ENCODE data around the gene CHPF.

CHPF gene, protein sequence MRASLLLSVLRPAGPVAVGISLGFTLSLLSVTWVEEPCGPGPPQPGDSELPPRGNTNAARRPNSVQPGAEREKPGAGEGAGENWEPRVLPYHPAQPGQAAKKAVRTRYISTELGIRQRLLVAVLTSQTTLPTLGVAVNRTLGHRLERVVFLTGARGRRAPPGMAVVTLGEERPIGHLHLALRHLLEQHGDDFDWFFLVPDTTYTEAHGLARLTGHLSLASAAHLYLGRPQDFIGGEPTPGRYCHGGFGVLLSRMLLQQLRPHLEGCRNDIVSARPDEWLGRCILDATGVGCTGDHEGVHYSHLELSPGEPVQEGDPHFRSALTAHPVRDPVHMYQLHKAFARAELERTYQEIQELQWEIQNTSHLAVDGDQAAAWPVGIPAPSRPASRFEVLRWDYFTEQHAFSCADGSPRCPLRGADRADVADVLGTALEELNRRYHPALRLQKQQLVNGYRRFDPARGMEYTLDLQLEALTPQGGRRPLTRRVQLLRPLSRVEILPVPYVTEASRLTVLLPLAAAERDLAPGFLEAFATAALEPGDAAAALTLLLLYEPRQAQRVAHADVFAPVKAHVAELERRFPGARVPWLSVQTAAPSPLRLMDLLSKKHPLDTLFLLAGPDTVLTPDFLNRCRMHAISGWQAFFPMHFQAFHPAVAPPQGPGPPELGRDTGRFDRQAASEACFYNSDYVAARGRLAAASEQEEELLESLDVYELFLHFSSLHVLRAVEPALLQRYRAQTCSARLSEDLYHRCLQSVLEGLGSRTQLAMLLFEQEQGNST

DNA sequence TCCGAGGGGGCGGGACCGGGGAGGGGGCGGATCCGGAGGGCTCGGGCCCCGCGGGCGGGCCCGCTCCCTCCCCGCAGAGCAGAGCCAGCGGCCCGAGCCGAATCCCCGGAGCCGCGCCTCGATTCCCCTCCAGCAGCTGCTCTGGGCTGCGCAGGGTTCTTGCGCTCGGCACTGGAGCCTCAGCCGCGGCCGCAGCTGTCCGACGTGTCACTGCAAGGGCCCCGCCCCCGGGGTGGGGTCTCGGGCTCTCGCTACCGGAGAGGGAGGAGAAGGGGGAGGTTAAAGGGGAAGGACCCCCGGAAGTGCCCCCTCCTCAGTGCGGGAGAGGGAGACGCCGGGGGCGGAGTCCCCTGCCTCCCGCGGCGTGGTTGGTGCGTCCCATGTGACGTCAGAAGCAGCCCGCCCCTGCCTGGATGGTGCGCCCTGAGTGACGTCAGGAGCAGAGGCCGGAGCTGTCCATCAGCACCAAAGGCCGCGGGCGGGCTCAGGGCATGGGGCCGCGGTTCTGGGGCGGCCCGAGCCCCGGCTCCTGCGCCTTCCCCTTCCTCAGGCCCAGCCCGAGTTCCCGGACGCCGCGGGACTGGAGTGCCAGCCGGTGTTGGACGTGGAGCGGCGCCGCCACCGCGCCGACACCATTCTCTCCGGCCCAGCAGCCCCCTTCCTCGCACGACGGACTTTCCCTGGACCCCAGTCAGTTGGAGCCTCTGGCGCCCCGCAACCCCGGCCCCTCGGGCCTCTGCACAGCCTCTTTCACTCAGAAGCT lies at the start of gene CHPF, which contains the start of gene TMEM198:
TSS of gene CHPF (minus strand) at position 214 of the 763 bp plus-strand sequence. CDS start 271 bp downstream, outside the sequence.
TSS of gene TMEM198 (plus strand) at position 433 of the 763 bp plus-strand sequence. CDS start 700 bp downstream, outside the sequence.
- peak; percentile 79 to 86 (median 84) for DNase-seq

DNA sequence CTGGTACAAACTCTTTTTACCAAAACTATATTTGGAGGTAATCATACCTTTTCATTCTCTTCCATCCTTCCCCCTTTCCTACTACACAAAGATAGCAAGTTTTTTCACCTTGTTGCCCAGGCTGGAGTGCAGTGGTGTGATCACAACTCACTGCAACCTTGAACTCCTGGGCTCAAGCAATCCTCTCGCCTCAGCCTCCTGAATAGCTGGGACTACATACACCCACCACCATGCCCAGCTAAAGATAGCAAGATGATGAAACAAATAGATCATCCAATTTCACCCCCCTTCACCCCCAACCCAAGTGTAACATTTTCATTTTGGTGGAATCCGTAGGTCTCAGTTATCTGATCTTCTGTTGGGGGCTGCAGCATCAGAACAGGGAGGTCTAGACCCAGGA lies 49.5 kb upstream of the CHPF start:
- DNase-seq = no peak

DNA sequence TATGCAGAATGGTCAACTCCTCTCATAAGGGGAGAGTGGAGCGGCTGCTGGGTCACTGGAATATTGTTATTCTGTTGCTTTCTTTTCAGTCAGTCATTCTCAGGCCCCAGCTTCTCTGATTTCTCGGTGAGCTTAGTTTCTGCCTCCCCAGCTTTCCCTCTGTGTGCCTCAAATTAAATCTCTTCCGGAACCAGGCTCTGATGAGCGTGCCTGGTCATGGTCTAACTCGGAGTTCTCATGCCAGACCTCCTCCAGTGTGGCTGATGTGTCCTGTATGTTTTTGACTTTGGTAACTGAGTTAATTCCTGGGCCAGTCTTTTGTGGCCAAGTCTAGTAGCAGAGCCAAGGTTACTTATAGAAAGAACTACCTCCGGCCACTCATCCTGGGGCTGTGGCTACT lies 49.1 kb upstream of the CHPF start:
- DNase-seq = no peak

DNA sequence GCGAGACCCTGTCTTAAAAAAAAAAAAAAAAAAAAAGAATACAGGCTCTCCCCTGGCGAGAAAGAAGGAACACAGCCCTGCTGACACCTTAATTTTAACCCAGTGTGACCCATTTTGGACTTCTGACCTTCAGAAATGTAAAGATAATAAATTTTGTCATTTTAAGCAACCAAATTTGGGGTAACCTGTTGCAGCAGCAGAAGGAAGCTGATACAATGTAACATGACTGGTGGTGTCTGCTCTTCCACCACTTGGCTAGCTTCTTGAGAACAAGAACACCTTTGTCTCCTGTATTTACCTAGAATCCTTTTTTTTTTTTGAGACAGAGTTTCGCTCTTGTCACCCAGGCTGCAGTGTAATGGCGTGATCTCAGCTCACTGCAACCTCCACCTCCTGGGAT lies 47.5 kb upstream of the CHPF start:
- DNase-seq = no peak

DNA sequence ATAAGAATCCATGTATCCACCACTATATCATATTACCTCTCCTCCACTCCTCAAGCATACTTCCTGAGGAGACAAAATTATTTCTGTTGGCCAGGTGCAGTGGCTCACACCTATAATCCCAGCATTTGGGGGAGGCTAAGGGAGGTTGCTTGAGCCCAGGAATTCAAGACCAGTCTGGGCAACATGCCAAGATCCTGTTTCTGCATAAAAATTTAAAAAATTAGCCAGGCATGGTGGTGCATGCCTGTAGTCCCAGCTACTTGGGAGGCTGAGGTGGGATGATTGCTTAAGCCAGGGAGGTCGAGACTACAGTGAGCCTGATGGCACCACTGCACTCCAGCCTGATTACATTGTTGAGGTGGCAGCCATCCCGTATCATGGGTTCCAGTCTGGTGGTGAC lies 37.7 kb upstream of the CHPF start:
- DNase-seq = no peak

DNA sequence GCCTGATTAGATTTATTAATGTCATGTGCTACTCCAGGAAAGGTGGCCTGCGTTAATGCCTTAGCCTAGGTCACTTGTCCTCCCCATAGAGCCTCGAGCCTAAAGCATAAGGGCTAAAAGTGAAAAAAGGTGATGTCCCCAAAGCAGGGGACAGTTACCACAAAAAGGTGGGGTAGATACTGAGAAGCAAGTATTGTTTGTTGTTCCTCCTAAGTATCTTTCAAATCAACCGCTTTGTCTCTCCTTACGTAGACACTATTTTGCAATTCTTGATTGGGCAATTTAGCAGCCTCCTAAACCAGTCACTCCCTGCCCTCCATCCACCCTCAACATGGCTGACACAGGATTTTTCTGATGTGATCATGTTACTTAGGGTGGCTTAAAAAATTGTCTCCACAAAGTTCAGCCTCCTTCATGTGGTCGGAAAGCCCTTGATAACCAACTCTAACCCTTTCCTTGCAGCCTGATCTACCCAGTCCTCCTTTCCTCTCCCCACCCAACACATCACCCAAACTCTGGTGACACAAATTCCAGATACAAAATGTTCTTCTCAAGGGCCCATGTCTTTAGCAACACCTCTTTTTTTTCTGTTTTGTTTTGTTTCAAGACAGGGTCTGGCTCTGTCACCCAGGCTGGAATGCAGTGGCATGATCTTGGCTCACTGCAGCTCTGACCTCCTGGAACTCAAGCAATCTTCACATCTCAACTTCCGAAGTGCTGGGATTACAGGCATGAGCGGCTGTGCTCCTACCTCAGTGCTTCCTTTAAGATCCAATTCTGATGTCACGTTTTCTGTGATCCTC lies 35.4 kb upstream of the CHPF start:
- no peak for DNase-seq

DNA sequence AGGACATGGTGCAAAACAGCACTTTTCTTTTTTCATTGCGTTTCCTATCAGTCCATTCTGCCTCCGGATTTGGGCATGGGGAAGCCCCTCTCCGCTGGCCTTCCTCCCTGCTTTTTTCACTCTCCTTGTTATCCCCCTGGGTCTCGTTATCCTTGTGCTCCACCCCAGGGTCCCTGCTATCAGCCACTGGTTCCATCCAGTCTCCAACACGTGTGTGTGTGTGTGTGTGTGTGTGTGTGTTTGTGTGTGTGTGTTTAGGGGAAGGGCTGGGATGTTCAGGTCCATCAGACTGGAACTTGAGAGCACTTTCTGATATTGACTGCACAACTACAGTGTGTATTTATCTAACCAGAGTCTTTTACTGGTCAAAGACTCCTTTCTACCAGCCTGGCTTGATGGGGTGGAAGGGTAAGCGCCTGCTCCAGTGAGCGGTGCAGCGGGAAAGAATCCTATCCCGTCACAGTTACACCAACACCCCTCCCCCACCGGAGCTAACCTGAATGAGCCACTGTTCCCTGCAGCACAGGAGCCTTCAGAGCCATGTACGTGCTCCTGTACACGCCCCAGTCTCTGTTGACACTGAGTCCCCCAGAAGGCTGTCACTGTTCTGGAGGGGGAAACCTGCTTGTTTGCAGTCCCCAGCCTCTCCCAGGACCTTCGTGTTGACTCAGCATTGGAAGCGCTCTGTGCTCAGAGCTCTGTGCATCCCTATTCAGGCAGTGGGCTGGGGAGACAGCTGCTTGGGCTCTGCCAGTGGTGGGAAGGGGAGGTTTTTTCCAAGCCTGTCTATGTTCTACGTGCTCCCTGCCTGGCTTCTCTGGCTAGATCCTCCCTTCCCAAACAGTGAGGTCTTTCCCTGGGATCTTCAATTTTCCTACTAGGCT lies 33.1 kb upstream of the CHPF start:
- no peak for DNase-seq

DNA sequence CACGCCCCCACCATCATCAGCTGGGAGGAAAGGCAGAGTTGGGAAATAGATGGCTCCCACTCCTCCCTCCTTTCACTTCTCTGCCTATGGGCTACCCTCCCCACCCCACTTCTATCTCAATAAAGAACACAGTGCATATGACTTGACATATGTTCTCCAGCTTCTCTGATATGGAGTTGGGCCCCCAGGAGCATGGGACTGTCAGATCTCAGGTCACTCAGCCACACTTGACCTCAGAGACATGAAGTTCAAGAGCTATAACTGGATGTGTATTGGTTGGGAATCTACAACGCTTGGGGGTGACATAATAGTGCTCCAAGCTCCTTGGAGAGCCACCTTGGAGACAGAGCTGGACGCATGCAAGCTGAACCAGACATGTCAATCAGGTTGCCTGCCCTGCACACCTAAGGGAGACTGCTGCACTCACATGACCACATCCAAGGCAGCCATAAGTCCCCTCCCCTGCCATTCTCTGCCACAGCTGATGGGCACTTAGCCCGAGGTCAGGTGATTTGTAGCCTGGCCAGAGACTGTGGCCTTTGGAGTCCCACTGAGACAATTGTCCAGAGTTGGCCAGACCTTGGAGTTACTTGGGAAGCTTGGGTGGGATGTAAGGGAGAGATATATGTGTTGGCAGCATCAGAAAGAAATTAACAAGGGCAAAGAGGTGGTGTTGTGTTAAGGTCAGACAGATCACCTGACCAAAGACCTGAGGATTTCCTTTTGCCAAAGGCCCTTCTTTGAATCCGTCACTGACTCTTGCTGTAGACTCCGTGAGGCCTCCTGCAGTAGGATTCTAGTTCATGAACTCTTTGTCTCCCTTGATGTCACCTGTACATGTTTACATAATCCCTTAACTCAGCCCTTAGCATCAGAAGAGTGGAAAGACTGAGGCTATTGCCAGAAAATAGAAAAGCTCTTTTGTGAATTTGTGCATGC lies 32.2 kb upstream of the CHPF start:
- DNase-seq = no peak

DNA sequence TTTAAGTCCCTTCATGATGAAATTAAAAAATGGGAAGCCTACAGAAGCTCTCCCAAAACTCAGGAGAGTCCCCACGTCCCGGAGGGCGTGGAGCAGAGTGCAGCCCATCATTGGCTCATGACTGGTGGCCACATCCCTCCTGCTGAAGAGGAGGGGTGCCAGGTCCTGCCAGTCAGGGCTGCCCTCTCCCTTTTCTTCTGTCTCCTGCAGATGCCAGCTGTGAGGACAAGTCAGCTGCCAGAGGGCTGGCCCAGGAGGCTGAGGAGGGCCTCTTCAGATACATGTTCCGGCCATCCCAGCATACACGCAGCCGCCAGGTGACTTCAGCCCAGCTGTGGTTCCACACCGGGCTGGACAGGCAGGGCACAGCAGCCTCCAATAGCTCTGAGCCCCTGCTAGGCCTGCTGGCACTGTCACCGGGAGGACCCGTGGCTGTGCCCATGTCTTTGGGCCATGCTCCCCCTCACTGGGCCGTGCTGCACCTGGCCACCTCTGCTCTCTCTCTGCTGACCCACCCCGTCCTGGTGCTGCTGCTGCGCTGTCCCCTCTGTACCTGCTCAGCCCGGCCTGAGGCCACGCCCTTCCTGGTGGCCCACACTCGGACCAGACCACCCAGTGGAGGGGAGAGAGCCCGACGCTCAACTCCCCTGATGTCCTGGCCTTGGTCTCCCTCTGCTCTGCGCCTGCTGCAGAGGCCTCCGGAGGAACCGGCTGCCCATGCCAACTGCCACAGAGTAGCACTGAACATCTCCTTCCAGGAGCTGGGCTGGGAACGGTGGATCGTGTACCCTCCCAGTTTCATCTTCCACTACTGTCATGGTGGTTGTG lies 31.1 kb upstream of the CHPF start:
- no peak for DNase-seq

DNA sequence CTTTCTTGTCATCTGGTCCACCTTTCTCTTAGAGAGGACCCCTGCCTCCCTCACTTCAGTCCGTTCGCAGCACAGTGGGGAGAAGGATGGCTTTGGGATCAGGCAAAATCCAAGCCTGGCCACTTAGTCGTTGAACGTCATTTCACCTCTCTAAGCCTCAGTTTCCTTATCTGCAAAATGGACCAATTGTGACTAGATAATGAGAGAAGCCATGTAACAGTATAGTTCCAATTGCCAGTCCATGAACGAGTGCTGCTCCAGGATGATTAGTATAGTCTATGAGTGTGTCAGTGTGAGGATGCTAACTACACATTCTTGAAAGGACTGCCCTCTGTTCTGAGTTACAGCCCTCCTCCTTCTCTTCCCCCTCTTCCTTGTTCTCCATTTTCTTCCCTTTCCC lies 29.6 kb upstream of the CHPF start:
- no peak for DNase-seq

DNA sequence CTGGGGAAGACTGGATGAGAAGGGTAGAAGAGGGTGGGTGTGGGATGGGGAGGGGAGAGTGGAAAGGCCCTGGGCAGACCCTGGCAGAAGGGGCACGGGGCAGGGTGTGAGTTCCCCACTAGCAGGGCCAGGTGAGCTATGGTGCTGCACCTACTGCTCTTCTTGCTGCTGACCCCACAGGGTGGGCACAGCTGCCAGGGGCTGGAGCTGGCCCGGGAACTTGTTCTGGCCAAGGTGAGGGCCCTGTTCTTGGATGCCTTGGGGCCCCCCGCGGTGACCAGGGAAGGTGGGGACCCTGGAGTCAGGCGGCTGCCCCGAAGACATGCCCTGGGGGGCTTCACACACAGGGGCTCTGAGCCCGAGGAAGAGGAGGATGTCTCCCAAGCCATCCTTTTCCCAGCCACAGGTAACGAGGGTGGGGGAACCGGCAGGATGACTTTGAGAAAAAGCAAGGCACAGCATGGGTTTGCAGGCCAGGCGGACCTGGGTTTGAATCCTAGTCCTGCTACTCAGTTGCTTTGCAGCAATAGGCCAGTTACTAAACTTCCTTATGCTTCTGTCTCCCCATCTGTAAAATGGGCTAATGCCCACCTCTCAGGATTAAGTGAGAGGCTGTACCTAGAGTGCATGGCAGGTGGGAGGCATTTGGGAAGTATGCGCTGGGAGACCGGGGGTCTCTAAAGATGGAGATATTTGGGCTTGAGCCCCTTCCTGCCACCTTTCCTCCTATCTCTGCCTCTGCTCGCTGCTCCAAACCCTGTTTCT lies 28.8 kb upstream of the CHPF start, which contains the start of gene INHA:
TSS of gene INHA (plus strand) at position 74 of the 765 bp plus-strand sequence. CDS start at position 139, 65 bp downstream.
- no peak for DNase-seq

DNA sequence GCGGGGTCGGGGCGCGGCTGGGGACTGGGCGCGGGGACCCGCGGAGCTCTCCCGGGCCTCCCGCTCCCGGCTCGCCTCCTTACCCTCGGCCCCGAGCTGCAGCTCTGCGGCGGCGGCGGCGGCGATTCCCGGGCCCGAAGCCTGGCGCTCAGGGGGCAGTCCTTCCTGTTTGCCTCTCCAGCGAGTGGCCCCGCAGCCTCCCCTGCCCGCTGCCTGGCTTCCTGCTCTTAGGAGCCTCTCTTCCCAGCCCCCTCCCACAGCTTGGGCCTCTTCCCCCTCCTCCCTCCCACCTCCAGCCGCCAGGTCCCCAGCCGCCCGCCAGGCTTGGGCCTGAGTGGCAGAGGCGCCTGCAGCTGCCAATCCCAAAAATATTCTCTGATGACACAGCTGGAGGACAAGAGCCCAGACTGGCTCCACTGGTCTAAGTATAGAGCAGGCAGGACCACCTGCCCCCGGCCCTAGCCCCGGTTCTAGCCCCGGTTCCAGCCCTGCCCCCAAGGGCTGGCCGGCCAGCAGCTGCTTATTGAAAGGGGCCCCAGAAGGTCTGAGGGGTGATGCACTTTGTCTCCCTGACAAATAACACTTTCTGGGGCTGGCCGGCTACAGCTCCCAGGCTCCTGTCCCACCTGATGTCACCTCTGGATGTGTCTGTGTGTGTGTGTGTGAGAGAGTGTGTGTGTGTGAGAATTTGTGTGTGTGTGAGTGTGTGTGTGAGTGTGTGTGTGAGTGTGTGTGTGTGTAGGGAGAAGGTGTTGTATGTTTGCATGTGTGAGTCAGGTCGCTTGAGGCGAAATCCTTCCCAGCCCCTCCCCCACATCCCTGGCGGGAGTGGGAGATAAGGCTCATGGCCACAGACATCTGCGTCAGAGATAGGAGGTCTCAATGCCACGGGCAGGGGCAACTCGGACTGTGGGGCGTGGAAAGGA lies 28.0 kb upstream of the CHPF start, which contains the start of gene OBSL1:
TSS of gene OBSL1 (minus strand) at position 229 of the 926 bp plus-strand sequence. CDS start 307 bp downstream, outside the sequence.
- DNase-seq = no peak

DNA sequence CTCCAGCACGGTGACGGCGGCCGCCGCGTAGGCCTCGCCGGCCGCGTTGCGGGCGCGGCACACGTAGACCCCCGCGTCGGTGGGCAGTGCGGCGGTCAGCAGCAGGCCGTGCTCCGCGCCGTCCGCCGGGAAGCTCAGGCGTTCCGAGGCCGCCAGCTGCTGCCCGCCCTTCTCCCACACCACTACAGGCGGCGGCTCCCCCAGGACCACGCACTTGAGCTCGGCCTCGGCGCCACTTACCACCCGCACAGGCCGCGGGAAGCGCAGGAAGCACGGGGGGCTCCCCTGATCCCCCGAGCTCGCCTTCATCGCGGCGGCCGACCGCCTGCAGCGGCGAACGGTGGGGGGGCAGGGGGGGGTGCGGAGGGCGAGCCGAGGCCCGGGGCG lies 27.3 kb upstream of the CHPF start:
- no peak for DNase-seq

DNA sequence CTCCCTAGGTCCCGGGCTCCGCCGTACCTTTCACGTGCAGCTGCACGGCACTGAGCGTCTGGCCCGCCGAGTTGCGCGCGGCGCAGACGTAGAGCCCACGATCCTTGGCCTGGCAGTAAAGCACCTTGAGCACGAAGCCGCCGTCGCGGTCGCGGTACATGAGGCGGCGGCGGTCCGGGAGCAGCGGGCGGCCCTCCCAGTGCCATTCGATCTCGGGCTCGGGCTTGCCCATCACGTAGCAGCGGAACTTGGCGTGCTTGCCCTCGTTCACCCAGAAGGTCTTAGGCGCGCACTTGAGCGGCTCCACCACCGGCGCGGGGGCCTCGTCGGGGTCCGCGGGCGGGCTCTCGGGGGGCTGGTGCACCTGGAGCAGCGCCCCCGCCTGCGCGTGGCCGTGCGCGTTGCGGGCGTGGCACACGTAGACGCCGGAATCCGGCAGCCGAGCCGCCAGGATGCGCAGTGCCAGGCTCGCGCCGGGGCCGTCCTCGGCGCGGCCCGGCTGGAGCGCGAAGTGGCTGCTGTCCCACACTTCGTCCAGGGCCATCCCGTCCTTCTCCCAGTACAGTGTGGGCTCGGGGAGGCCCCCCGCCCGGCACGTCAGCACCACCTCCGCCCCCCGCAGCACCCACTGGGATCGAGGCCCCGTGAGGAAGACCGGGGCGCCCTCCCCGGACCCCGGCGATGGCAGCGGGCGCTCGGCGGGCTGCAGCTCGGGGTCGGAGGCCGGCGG lies 26.8 kb upstream of the CHPF start:
- DNase-seq = no peak

DNA sequence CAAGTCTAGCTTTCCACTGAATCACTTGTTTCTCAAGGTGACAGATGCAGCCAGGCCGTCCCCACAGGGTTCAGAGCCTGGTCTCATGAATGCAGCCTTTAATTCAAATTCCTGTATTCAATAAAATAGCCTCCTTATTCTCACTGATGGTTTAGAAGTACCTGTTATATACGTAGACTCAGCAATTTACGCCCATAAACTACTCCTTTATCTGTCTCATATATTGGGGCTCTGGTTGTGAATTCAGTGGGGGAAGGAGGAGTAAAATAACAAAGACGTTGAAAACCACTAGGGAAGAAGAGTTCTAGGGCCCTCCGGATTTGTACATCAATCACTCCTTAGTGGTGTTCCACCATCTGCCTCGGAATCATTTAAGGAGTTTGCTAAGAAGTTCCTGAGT lies 26.0 kb upstream of the CHPF start:
- no peak for DNase-seq

DNA sequence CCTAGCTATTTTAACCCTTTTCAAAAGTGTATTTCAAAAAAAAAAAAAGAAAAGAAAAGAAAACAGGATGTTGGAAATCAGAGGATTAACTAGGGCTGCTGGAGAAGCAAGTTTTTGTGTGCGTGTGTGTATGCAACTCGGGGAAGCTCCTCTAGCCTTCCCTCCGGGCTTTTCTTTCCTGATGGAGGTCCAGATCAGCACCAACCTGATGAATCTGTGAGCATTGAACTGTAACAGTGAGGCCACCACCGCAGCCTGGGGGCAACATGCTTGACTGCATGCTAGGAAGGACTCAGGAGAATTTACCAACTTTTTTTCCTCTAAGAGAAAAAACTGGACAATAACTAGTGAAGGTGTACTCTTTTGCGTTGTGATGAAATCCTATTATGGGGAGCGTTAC lies 25.4 kb upstream of the CHPF start:
- no peak for DNase-seq
